Daoy (cell line): Measurements from ENCODE around the gene NPHS2. TPM values are rescaled to one million over a fixed set of nuclear protein-coding genes. Genes with fewer than 3 reads are reported as not detected.
A peak's percentile ranks its signal among the peaks of the same experiment; 100 is the strongest.
"Not testable (repeated sequence)": the region's sequence is repeated elsewhere in the genome, so short reads cannot be mapped to it uniquely, and the experiment has no call there.

Experiments
- DNase-seq: peaks from one replicate; pipeline ENCODE4 v3.0.0-alpha.2; 2015; ENCODE audit warnings: low read depth
- total RNA-seq: library from RNA; depleted of rRNA; stranded (reverse); fragments of >200 nt; shearing (Covaris generic); gene quantifications from 2 replicates; pipeline ENCODE4 v1.2.3, GENCODE V29; 2014; rRNA removed

NPHS2 gene
- total RNA-seq, 1 experiment from 2014 or later = not detected

- DNase-seq = no peak
These were observed 28.7 kb downstream of the NPHS2 start for GRCh38 chr1:179547021-179547535.

GRCh38 chr1:179545321-179545720 lies 30.4 kb downstream of the NPHS2 start:
- DNase-seq = peak; percentile 12

- DNase-seq = no peak
These were observed 34.0 kb downstream of the NPHS2 start for GRCh38 chr1:179541774-179542173.

GRCh38 chr1:179530352-179530751 lies 45.4 kb downstream of the NPHS2 start:
- no peak for DNase-seq

DNA sequence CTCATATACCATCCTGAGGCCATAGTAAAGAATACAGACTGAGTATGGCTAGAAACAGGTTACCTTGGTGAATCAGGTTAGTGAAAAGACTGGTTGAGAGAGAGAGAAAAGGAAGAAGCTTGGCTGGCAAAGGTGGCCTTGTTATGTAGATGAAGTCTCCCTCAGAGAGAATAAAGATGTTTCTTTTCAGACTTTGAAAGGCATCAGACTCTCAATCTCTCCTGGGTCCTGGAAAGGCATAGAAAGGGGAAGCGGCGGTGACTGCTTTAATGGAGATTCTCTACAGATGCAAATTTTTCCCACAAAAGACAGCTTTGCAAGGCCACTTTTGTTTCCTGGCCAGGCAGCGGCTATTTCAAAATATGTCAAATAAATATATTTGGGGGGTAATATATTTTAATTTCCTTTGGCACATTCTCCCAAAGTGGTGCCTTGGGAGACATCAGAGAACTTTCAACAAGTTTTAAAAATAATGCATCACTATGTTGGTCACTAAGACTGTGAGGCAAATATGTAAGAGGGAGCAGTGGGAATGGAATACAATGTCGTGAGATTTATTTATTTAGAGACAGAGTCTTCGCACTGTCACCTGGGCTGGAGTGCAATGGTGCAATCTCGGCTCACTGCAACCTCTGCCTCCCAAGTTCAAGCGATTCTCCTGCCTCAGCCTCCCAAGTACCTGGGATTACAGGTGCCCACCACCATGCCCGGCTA lies 46.1 kb downstream of the NPHS2 start:
- no peak for DNase-seq

DNA sequence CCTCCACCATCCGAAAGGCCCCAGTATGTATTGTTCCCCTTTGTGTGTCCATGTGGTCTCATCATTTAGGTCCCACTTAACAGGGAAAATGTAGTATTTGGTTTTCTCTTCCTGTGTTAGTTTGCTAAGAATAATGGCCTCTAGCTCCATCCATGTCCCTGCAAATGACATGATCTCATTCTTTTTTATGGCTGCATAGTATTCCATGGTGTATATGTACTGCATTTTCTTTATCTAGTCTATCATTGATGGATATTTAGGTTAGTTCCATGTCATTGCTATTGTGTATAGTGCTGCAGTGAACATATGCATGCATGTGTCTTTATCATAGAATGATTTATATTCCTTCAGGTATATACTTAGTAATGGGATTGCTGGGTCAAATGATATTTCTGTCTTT lies 57.2 kb downstream of the NPHS2 start:
- not testable (repeated sequence) for DNase-seq

- no peak for DNase-seq
These were observed 58.6 kb downstream of the NPHS2 start for GRCh38 chr1:179516976-179517705.

DNA sequence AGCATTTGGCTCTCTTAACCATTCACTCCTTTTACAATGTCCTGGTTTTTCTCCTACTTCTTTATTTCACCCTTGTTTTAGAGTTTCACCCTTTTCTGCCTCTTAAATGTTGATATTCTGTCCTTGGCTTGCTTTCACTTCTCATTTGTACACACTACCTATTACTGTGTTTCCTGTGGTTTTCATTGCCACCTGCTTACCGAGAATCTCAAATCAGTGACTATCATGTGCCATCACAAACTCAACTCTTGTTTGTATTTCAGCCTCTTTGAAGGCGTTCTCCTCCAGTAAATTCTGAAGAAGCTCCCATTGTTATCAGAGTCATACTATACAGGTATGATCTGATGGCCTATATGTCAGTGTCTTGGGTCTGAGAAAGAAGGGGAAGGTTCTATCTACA lies 65.7 kb downstream of the NPHS2 start:
- no peak for DNase-seq

DNA sequence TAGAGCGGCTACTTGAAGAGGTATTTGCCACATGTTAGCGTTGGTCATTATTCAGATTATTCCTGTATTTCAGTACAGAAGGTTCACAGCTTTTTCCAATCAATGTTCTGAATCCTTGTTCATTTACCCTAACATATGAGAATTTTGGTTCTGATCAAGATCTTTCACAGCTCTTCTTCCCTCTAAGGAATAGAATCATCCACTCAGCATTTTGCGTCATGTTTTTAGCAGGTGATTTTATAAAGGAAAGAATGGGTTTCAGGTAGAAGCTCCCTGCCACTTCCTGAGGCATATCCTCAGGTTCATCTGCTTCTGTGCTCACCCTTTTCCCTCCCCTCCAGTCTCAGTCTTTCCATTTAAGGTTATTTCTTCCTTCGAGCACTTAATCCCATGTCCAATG lies 66.4 kb downstream of the NPHS2 start:
- no peak for DNase-seq

GRCh38 chr1:179506199-179506598 lies 69.5 kb downstream of the NPHS2 start:
- DNase-seq = no peak

Other genes with a start within 250 kb of the NPHS2 start
- gene AXDND1, start 210.0 kb downstream of the NPHS2 start, total RNA-seq = 3.7 TPM in 1 of 2 replicates, not detected in the other
- gene TDRD5, start 15.9 kb upstream of the NPHS2 start, total RNA-seq = 0.03 and 0.34 TPM in 2 replicates
- 0.06 TPM in 1 of 2 replicates, not detected in the other for gene FAM163A, start 167.3 kb upstream of the NPHS2 start, total RNA-seq